Activated CD4-positive, alpha-beta T cell treated with anti-CD3 and anti-CD28 coated beads for 48 hours (primary cell): ENCODE measurements around the gene DNAJC5G.
A peak's percentile ranks its signal among the peaks of the same experiment; 100 is the strongest.
"Not testable (repeated sequence)": the region's sequence is repeated elsewhere in the genome, so short reads cannot be mapped to it uniquely, and the experiment has no call there.

Experiments used
- DNase-seq: peaks from one replicate; pipeline ENCODE4 v3.0.0-alpha.2; 2020

DNAJC5G gene

DNA sequence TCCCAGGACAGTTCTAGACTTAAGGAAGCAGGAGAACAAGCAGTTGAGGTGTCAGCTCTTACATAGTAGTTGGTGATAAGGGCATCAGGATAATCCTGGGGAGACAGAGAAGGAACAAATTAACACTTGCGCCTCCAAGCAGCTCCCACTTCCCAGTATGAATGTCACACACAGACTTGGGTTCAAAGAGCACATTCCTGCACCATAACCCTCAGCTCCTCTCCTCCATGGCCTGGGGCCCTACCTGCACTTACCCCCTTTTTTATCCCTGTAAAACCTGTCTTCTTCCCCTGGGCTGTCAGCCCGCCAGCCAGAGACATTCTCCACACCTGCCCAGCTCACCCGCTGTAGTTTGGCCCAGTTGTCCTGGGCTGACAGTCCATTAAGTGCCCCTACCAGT is 36.9 kb downstream of the DNAJC5G start:
- DNase-seq, result no peak

DNA sequence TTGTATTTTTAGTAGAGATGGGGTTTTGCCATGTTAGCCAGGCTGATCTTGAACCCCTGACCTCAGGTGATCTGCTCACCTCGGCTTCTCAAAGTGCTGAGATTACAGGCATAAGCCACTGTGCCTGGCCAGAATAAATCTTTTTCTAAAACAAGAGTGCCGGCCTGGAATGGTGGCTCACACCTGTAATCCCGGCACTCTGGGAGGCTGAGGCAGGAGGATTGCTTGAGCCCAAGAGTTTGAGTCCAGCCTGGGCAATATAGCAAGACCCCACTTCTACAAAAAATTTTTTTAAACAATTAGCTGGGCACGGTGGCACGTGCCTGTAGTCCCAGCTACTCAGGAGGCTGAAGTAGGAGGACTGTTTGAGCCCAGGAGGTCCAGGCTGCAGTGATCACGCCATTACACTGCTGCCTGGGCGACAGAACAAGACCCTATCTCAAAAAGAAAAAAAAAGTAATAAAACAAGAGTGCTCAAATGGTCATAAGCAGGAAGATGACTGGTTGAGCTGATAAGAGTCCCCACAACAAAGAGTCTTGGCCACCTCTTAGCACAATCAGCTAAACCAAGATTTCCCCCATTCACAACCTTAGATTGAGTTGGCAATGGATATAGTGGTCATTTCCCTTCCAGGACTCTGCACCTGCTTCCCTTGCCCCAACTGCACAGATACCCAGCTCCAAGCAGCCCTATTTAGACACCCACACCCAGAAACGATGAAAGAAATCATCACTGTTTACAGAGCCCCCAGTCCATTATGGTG is 38.8 kb downstream of the DNAJC5G start:
- DNase-seq, result no peak

DNA sequence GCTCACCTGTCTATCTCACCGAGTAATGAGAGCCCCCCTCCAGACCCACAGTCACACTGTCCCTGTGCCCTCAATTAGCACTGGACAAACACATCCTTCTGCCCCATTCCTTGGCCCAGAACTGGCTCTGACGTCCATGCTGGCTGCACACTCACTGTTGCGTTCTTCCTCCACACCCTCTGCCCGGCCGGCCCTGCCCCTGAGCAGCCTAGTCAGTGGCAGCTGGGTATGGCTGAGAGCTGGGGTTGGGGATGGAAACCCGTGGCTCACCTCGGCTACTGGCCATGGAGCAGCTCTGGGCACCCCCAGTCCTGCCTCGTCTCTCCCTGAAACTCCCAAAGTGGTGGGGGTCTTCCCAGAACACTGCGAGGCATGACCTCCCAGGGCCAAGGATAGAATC is 39.5 kb downstream of the DNAJC5G start:
- no peak for DNase-seq

DNA sequence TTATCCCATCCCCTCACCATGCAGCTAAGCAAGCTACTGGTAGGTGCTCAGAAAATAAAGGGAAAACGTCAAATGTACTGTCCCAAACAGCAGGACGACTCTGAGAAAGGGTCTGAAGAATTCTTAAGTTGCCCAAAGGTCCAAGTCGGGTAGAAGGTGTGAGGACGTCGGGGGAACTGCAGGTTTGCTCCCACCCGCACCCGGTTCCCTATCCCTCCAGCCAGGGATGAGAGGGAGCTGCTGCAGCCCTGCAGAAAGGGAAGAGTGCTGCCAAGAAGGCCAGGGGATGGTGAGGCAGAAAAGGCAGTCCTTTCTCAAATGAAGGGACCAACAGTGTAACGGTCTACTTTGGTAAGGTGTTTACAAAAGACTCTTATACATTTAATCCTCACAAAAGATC is 39.9 kb downstream of the DNAJC5G start:
- DNase-seq, result no peak

DNA sequence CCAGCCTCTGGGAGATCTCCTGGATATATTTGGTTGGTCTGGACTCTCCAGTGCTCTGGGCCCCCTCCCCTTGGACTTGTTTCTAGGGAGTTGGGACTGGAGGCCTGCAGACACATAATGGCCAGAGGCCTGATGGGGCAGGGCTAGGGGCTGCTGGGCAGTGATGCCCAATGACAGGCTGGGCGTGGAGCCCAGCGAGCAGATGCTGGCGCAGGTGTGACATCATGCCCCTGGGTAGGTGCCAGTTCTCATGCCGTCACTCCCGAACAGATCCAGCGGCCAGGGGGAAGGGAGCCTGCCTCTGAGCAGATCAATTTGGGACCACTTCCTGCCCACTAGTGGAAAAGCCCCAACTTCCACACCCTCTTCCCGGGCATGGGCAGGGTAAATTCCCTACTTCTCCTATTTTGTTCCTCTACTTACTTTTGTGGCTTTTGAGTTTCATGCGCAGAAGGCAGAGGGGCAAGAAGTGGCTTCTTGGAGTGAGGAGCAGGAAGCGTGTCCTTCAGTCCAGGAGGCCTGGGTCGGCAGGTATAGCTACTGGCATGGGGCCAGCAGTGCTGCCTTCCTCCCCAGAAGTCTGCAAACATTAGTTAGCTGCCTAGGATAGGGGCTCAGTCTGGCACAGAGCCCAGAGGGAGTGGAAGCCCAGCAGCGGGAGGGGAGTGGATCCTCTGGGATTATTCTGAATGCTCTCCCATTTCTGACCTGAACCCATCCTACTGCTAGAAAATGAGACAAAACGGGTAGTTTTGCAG is 41.6 kb downstream of the DNAJC5G start:
- DNase-seq, result no peak

DNA sequence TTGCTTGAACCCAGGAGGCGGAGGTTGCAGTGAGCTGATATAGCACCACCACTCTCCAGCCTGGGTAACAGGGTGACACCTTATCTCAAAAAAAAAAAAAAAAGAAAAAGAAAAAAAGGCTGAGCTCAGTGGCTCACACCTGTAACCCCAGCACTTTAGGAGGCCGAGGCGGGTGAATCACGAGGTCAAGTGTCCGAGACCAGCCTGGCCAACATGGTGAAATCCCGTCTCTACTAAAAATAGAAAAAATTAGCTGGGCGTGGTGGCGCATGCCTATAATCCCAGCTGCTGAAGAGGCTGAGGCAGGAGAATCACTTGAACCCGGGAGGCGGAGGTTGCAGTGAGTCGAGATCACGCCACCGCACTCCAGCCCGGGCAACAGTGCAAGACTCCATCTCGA is 44.6 kb downstream of the DNAJC5G start:
- DNase-seq, result not testable (repeated sequence)

DNA sequence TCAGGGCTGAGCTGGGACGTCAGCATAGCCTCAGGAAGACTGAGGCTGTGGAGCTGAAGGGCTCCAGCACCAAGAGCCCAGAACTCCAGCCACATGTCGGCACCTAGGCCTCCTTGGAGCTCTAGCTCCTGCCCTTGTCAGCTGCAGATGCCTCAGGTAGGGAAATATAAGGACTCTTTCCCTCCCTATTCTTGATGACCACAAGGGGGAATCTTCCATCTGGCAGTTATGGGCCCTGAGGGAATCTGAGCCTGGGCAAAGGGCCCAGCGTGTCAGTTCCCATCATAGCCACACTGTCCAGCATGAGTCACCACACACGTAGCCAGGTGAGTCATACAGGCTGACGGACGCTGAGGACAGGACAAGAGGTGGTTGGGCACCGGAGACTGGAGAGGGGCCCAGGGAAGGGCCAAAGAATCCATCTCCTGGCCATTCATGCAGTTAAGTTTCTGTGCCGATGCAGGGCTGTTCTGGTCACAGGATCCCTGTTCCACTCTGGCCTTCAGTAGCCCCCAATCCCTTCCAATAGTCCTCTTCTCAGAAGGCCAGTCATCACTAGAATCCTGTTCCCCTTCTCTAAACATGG is 45.8 kb downstream of the DNAJC5G start:
- DNase-seq, result no peak

DNA sequence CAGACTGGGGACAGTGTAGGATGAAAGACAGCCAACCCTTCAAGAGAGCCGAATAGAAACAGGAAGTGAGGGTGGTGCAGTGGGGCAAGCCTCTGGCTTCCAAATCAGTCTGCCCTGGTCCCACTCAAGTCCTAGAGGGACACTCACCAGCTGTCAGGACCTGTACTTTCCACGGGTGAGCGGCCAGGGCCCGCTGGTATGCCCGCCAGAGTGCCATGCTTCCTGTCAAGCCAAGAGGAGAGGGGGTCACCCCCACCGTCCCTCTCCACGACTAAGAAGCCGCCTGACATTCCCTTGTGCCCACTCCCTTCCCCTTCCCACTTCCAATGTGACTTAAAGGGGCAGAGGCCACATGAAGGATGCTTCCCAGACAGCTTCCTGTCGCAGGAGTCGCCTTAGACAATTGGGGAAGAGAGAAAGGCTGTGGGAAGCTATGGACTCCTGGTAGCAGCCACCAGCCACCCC is 47.1 kb downstream of the DNAJC5G start:
- DNase-seq, result no peak

DNA sequence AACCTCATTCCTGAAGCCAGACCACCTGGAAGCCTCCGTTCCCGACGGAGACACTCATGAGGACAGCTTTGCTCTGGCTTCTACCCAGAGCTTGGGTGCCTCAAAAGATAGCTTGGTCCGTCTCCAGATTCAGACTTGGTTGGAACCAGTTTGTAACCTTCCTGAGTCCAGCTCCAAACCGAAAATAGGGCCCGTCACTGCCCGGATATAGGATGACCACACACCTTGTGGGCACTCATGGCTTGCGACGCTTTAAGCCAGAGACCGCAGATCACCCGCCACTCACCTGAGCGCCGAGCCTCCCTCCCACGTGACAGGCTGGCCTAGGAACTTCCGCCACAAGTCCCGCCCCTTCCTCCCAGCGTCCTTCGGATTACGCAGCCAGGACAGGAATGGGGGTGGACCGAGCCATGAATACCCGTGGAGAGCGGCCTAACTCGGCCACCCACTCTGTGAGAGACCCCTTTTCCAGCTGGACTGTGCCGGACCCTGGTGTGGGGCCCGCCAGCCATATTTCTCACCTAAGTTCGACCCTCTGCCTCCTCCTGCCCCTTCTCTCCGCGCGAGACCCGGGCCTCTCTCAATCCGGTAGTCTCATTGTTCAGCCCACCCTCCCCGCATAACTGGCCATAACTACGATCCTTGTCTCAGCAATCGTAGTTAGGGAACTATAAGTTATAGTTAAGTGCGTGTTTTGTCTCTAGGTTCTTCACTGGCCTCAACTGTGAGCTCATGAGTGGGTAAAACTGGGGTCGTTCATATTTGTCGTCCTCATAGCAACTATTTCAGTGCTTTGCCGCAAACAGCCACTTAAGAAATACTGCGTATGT is 47.7 kb downstream of the DNAJC5G start, which contains the start of gene MPV17:
MPV17 (minus strand) TSS at position 332 of the 830 bp plus-strand sequence. CDS start 580 bp downstream, outside the sequence.
- peak; percentile 93 for DNase-seq

DNA sequence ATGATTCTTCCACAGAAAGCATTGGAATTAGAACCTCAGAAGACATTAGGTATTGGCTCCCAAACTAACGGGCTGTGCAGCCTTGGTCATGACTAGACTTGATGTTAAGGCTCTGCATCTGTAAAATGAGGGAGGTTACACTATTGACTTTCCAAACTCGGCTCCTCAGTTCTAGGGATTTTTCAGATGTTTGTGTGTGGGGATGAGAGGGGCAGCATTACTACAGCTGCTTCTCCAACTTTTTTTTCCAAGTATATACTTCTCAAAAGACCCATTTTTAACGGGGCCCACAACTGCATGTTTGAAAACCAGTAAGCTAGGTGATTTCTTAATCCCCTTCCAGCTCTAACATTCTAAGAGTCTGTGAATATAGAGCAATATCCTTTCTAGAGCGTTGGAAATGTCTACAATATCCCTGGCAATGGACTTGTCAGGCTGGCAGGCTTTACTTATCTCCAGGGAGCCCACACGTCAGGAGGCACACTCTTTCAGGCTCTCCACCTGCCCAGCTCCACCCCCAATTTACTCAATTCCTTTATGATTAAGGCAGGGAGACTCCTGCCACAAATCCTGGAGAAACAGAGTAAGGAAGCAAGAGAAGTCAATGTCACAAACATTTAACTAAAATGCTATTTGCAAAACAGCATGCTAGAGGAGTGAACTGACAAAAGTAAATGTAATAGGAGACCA is 48.5 kb downstream of the DNAJC5G start:
- no peak for DNase-seq

DNA sequence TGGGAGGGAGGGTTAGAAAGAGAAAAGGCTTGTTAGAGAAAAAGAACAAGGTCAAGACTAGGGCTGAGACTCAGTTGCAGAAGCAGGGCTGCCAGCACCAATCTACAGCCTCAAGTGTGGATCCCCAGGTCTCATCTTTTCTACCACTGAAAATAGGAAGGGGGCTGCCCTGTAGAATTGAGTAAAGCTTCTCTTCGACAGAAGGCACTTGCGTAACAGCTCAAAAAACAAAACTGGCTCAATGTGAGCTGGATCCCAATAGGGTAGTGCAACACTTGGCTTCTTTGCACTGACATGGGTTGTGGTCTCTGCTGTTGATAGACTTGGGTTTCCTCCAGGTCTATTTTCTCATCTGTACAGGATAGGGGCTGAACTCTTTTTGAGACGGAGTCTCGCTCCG is 49.5 kb downstream of the DNAJC5G start:
- DNase-seq, result no peak
